Sigmoid colon (tissue), 7 donors: ENCODE results near the gene CADM2. TPM values are rescaled to one million over a fixed set of nuclear protein-coding genes. Genes with fewer than 3 reads are reported as not detected.
A peak's percentile ranks its signal among the peaks of the same experiment; 100 is the strongest.

Experiments used
- DNase-seq: peaks from one replicate; pipeline ENCODE4 v3.0.0-alpha.2; 2019
- H3K27ac ChIP-seq, 4 donors: fragments of 200-600 bp; sonication (generic); one replicate each; pipeline ENCODE4 v1.5.1; 2016 to 2019; ENCODE audit warnings: mild to moderate bottlenecking in 1 of 4
- H3K27me3 ChIP-seq, 3 donors: fragments of 200-600 bp; sonication (generic); one replicate each; pipeline ENCODE4 v1.5.1; 2019; ENCODE audit warnings: mild to moderate bottlenecking in 1 of 3
- H3K36me3 ChIP-seq, 4 donors: fragments of 200-600 bp; sonication (generic); one replicate each; pipeline ENCODE4 v1.5.1; 2016 to 2019
- H3K4me1 ChIP-seq, 4 donors: fragments of 200-600 bp; sonication (generic); one replicate each; pipeline ENCODE4 v1.5.1; 2017 to 2019
- H3K4me3 ChIP-seq, 4 donors: fragments of 200-600 bp; sonication (generic); one replicate each; pipeline ENCODE4 v1.5.1; 2017 to 2019; ENCODE audit warnings: mild to moderate bottlenecking in 2 of 4, moderate library complexity in 1 of 4
- H3K9me3 ChIP-seq, 4 donors: fragments of 200-600 bp in 3 of 4; sonication (generic) in 3 of 4; one replicate each; pipeline versions ENCODE4 v1.5.1 to v1.6.1; 2013 to 2019
- EP300 ChIP-seq, 4 donors: sonication (generic); formaldehyde crosslinking; IDR thresholded peaks; one replicate each; pipeline ENCODE4 v1.6.1; 2017; ENCODE audit warnings: antibody characterized with exemption in 4 of 4
- POLR2A ChIP-seq, 2 donors: fragments of 450-650 bp; IDR thresholded peaks; one replicate each; pipeline ENCODE4 v1.6.1; 2016; ENCODE audit warnings: antibody characterized with exemption in 2 of 2, mild to moderate bottlenecking in 2 of 2, moderate library complexity in 2 of 2
- POLR2AphosphoS5 ChIP-seq, 4 donors: sonication (generic); formaldehyde crosslinking; IDR thresholded peaks; one replicate each; pipeline ENCODE4 v1.6.1; 2017; ENCODE audit warnings: antibody characterized with exemption in 4 of 4
- WGBS, 2 donors: extraction: QIAGEN DNeasy Blood & Tissue Kit; methylation state at CpG; one replicate each; pipeline ENCODE4 v1.1.7; 2013; 5-methylcytosine and 5-hydroxymethylcytosine counted together
- intact Hi-C: fragments of 100-400 bp; cut with DNase I; formaldehyde crosslinking; loops from one replicate; pipeline ENCODE4 v1.15.1; 2023
- polyA plus RNA-seq, 3 donors: library from polyadenylated mRNA; stranded (reverse); fragments of 200-250 nt; gene quantifications; one replicate each; pipeline ENCODE4 v1.2.3, GENCODE V29; 2013
- total RNA-seq, 4 donors: library from RNA; depleted of rRNA; stranded (reverse); fragments of >200 nt; gene quantifications; one replicate each; pipeline ENCODE4 v1.1.0, GENCODE V29; 2016
- TF ChIP-seq, protein P1 (sequence below), 4 experiments: fragments of 450-650 bp in 3 of 4; fragments of 200-600 bp in 1 of 4; IDR thresholded peaks; one replicate each; pipeline ENCODE4 v1.5.1; 2016 to 2019; ENCODE audit warnings: antibody characterized with exemption in 4 of 4, mild to moderate bottlenecking in 3 of 4, moderate library complexity in 2 of 4
- donor health status: healthy with polysubstance abuse.
- donor health status: Bipolar disorder and iron deficiency.
- donor health status: healthy.

CADM2 gene
- total and polyA plus RNA-seq, 7 donors = 0.46 to 22.8 (median 12.8) TPM

DNA sequence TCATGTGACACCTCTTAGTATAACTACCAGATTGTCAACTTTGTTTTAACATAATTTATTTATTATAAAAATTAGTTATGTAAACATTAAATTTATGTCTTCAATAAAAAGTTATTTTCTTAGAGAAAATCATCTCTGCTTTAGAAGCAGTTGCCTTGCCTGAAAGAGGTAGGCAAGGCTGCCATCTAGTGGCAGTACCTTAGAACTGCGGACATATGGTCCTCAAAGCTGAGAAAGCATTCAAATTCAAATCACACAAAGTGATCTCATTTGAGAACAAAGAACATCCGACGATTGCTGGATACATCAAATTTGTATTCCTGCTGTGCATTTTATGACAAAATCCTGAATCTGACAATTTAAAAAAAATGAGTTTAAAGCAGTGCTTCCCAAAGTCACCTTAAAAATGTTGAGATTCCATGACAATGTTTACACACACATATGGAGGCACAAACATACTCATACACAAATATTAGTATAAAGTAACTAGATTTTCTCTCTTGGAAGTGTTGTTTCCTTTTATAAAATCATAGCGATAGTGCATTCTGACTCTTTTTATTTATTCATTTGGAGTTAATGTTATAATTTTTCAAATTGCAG is 617.4 kb downstream of the CADM2 start:
- no peak overlapping the region for H3K27ac ChIP-seq
- H3K4me1 ChIP-seq = no peaks in the 10 kb centered on the region
- intact Hi-C loops = no loop called here
- no peak for TF ChIP-seq POLR2A (IDR thresholded peaks at IDR 0.05)
- TF ChIP-seq, protein P1, sequence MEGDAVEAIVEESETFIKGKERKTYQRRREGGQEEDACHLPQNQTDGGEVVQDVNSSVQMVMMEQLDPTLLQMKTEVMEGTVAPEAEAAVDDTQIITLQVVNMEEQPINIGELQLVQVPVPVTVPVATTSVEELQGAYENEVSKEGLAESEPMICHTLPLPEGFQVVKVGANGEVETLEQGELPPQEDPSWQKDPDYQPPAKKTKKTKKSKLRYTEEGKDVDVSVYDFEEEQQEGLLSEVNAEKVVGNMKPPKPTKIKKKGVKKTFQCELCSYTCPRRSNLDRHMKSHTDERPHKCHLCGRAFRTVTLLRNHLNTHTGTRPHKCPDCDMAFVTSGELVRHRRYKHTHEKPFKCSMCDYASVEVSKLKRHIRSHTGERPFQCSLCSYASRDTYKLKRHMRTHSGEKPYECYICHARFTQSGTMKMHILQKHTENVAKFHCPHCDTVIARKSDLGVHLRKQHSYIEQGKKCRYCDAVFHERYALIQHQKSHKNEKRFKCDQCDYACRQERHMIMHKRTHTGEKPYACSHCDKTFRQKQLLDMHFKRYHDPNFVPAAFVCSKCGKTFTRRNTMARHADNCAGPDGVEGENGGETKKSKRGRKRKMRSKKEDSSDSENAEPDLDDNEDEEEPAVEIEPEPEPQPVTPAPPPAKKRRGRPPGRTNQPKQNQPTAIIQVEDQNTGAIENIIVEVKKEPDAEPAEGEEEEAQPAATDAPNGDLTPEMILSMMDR (IDR thresholded peaks at IDR 0.05) = peak in 3 of 4 experiments; percentile 56 to 78 (median 61)
- no peak for TF ChIP-seq POLR2AphosphoS5 (IDR thresholded peaks at IDR 0.05)
- TF ChIP-seq EP300 (IDR thresholded peaks at IDR 0.05) = no peak
- WGBS, 2 donors = 13% methylated on average over 4 of the region's 4 CpGs
- no peaks in the 10 kb centered on the region for H3K36me3 ChIP-seq
- no peaks in the 10 kb centered on the region for H3K9me3 ChIP-seq
- no peaks in the 10 kb centered on the region for H3K27me3 ChIP-seq
- DNase-seq = peak; percentile 64
- no peak overlapping the region for H3K4me3 ChIP-seq

DNA sequence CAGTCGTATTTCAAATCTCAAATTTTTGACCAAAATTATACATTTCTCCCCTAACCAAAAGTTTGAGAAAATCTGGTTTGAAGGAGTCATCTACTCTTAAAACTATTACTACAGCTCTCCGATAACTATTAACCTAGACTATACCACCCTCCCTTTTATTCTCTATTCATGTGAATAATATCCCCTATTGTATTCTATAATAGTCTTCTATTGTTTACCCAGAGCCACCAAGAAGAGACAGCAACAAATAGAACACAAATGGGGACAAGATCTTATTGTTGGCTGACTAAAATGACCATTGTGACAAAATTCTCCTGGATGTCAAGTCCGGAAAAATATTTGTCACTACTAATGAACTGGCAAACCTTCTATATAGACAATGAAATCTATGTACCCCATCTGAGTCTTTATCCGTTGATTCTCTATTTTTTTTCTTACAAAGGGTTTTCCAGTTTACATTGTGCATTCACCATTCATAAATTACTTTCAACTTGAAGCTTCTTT is 618.0 kb downstream of the CADM2 start:
- H3K27ac ChIP-seq = no peak overlapping the region
- no peaks in the 10 kb centered on the region for H3K36me3 ChIP-seq
- no peaks in the 10 kb centered on the region for H3K4me1 ChIP-seq
- no peak overlapping the region for H3K4me3 ChIP-seq
- no peak for TF ChIP-seq EP300 (IDR thresholded peaks at IDR 0.05)
- no peak for TF ChIP-seq POLR2AphosphoS5 (IDR thresholded peaks at IDR 0.05)
- TF ChIP-seq, protein P1 (IDR thresholded peaks at IDR 0.05) = no peak
- TF ChIP-seq POLR2A (IDR thresholded peaks at IDR 0.05) = no peak
- no peak for DNase-seq
- intact Hi-C loops = no loop called here
- H3K27me3 ChIP-seq = no peaks in the 10 kb centered on the region
- 82 to 83% methylated on average over 4 of the region's 4 CpGs for WGBS, 2 donors
- no peaks in the 10 kb centered on the region for H3K9me3 ChIP-seq

DNA sequence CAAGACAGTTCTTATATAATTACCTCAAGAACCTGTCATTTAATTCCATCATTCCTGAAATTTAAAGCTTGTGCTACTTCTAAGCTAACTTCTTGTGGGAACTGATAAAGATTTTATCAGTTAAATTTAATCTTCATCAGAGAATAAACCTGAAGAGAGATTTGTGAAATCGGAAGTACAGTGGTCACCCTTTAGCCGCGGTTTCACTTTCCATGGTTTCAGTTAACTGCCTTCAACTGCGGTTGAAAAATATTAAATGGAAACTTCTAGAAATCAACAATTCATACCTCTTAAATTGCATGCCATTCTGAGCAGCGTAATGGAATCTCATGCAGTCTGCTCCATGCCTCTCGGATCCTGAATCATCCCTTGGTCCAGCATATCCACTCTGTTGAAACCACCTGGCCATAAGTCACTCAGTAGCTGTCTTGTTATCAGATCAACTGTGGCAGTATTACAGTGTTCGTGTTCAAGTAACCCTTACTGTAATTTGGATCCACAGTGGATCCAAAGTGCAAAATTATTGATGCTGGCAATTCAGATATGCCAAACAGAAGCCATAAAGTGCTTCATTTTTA is 626.1 kb downstream of the CADM2 start:
- no peak for DNase-seq
- no peaks in the 10 kb centered on the region for H3K36me3 ChIP-seq
- H3K4me1 ChIP-seq = no peaks in the 10 kb centered on the region
- no peaks in the 10 kb centered on the region for H3K9me3 ChIP-seq
- intact Hi-C loops = no loop called here
- WGBS, 2 donors = 79 to 81% methylated on average over 7 of the region's 7 CpGs
- H3K27ac ChIP-seq = no peak overlapping the region
- TF ChIP-seq EP300 (IDR thresholded peaks at IDR 0.05) (no peak), POLR2AphosphoS5 (IDR thresholded peaks at IDR 0.05) (no peak), POLR2A (IDR thresholded peaks at IDR 0.05) (no peak)
- no peak overlapping the region for H3K4me3 ChIP-seq
- H3K27me3 ChIP-seq = no peaks in the 10 kb centered on the region

DNA sequence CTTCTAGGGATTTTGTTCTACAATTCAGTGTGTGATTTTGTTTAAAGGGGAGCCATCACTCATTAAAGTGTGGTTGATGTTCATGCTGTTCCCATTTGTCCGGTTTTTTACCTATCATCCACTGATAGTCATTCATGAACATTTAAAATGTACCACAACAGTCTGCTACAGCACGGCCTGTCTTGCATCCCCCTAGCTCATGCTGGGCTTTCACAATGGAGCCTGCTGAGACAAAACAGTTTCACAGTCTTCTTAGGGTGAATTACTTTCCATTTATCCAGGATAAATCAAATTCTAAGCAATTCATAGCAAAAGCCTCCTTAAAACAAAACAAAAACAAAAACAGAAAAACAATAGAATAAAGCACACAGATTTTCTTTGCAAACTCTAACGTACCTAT is 627.2 kb downstream of the CADM2 start:
- no peaks in the 10 kb centered on the region for H3K36me3 ChIP-seq
- WGBS, 2 donors = 60 to 75% methylated on average over 3 of the region's 3 CpGs

DNA sequence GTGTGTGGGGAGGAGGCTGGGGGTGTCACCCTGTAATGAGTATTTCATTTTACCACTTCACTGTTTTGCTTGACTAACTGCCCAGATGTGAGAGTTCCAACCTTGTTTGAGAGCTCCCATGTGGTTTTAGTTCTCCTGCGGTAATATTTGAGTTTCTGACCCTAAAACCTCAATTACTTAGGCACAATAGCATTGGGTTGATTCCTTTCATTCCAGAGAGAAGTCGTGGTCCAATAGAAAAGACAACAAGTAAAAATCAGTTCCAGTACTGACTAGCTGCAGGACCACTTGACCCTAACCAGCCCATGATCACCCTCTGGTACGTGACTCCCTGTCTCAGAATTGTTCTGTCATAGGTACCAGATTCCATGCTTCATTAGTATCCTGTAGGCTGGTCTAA is 630.4 kb downstream of the CADM2 start:
- intact Hi-C loops = no loop called here
- H3K4me3 ChIP-seq = no peak overlapping the region
- H3K36me3 ChIP-seq = no peaks in the 10 kb centered on the region
- H3K27me3 ChIP-seq = no peaks in the 10 kb centered on the region
- H3K27ac ChIP-seq = no peak overlapping the region
- no peaks in the 10 kb centered on the region for H3K9me3 ChIP-seq
- no peaks in the 10 kb centered on the region for H3K4me1 ChIP-seq
- no peak for DNase-seq
- WGBS, 2 donors = 43 to 65% methylated on average over 3 of the region's 3 CpGs
- TF ChIP-seq POLR2AphosphoS5 (IDR thresholded peaks at IDR 0.05) (no peak), POLR2A (IDR thresholded peaks at IDR 0.05) (no peak), EP300 (IDR thresholded peaks at IDR 0.05) (no peak)
- TF ChIP-seq, protein P1 (IDR thresholded peaks at IDR 0.05) = no peak

More for the DNA sequence above, 627.2 kb downstream of the CADM2 start:
- Histone ChIP-seq H3K4me1 (no peaks in the 10 kb centered on the region), H3K27ac (no peak overlapping the region), H3K4me3 (no peak overlapping the region), H3K9me3 (no peaks in the 10 kb centered on the region), H3K27me3 (no peaks in the 10 kb centered on the region)
- no peak for DNase-seq
- intact Hi-C loops = no loop called here
- TF ChIP-seq POLR2A (IDR thresholded peaks at IDR 0.05) (no peak), EP300 (IDR thresholded peaks at IDR 0.05) (no peak), POLR2AphosphoS5 (IDR thresholded peaks at IDR 0.05) (no peak)
- TF ChIP-seq, protein P1 (IDR thresholded peaks at IDR 0.05) = no peak
